H1 (cell line): ENCODE data around the gene PURA.

Experiments
- BRCA1 ChIP-seq: IDR thresholded peaks from 2 replicates; pipeline ENCODE4 v1.6.1; 2012; ENCODE audit warnings: low read depth, low read length, improper control_type of control experiment
- EP300 ChIP-seq, 2 experiments: IDR thresholded peaks; 1 replicate in 1 of 2; 2 replicates in 1 of 2; pipeline ENCODE4 v1.6.1; 2011 to 2012; ENCODE audit warnings: low read depth in 2 of 2, low read length in 2 of 2, mild to moderate bottlenecking in 2 of 2, borderline replicate concordance in 1 of 2, inconsistent platforms in 1 of 2, moderate library complexity in 1 of 2
- EZH2 ChIP-seq: fragments of 200-600 bp; sonication (generic); IDR thresholded peaks from 2 replicates; pipeline ENCODE4 v1.7.1; 2012; ENCODE audit warnings: low read depth, mild to moderate bottlenecking, moderate library complexity, low read length, inconsistent platforms; ENCODE audit not compliant: severe bottlenecking
- JUN ChIP-seq: IDR thresholded peaks from 2 replicates; pipeline ENCODE4 v1.6.1; 2011; ENCODE audit warnings: low read depth, mild to moderate bottlenecking, improper control_type of control experiment, low read length
- POLR2A ChIP-seq, 2 experiments: IDR thresholded peaks; 1 replicate in 1 of 2; 2 replicates in 1 of 2; pipeline ENCODE4 v1.6.1; 2011; ENCODE audit warnings: low read depth in 2 of 2, low read length in 2 of 2, mild to moderate bottlenecking in 2 of 2; ENCODE audit errors: control extremely low read depth in 1 of 2
- RAD21 ChIP-seq, 2 experiments: IDR thresholded peaks in 1 of 2; conservative IDR thresholded peaks in 1 of 2; 2 replicates each; pipeline ENCODE4 v1.6.1; 2011; ENCODE audit warnings: low read depth in 2 of 2, low read length in 2 of 2, improper control_type of control experiment in 1 of 2, inconsistent platforms in 1 of 2, mild to moderate bottlenecking in 1 of 2, moderate library complexity in 1 of 2
- SIRT6 ChIP-seq: IDR thresholded peaks from one replicate; pipeline ENCODE4 v1.7.1; 2012; ENCODE audit warnings: low read length, inconsistent platforms
- SP1 ChIP-seq: IDR thresholded peaks from 2 replicates; pipeline ENCODE4 v1.6.1; 2011; ENCODE audit warnings: low read depth, low read length
- SP2 ChIP-seq: IDR thresholded peaks from 2 replicates; pipeline ENCODE4 v1.6.1; 2012; ENCODE audit warnings: mild to moderate bottlenecking, low read length, inconsistent platforms
- SRF ChIP-seq: IDR thresholded peaks from 2 replicates; pipeline ENCODE4 v1.6.1; 2011; ENCODE audit warnings: mild to moderate bottlenecking, low read depth, low read length, moderate library complexity
- TCF12 ChIP-seq: IDR thresholded peaks from 2 replicates; pipeline ENCODE4 v1.6.1; 2011; ENCODE audit warnings: low read depth, mild to moderate bottlenecking, low read length
- TF ChIP-seq, protein P1 (sequence below): IDR thresholded peaks from 2 replicates; pipeline ENCODE4 v1.6.1; 2011; ENCODE audit warnings: low read length, improper control_type of control experiment
- TF ChIP-seq, protein P2 (sequence below), 3 experiments: IDR thresholded peaks; 1 replicate in 2 of 3; 2 replicates in 1 of 3; pipeline versions ENCODE4 v1.5.1 to v1.6.1; 2011; ENCODE audit warnings: low read length in 3 of 3, mild to moderate bottlenecking in 3 of 3, inconsistent platforms in 2 of 3, low read depth in 1 of 3, moderate library complexity in 1 of 3; ENCODE audit not compliant: insufficient read depth in 1 of 3; ENCODE audit errors: control extremely low read depth in 1 of 3

DNA sequence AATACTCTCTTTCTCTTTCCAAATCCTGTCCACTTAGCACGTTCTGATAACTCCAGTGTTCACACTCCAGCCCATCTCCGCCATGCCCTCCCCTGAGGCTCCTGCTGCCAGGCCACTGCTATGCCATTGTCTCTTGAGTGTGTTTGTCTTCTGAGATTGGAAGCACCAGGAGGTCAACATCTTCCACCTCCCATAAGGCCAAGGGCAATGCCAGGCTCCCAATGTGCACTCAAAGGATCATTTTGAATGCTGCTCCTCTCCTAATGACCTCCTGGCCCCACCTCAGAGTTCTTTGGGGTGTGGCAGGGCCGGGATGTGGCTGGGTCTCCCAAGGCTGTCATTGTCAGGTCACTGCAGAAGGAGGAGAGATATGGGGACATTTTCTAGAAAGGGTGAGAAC is 31.3 kb downstream of the PURA start:
- TF ChIP-seq, protein P1, sequence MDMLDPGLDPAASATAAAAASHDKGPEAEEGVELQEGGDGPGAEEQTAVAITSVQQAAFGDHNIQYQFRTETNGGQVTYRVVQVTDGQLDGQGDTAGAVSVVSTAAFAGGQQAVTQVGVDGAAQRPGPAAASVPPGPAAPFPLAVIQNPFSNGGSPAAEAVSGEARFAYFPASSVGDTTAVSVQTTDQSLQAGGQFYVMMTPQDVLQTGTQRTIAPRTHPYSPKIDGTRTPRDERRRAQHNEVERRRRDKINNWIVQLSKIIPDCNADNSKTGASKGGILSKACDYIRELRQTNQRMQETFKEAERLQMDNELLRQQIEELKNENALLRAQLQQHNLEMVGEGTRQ: no peak
- TF ChIP-seq JUN (no peak), TCF12 (no peak), EZH2 (no peak), SP2 (no peak), POLR2A (IDR thresholded peaks at IDR 0.05; ENCODE audit: control extremely low read depth in 1 of 2, low read depth in 2 of 2, low read length in 2 of 2) (no peak), EP300 (IDR thresholded peaks at IDR 0.05; ENCODE audit: borderline replicate concordance in 1 of 2, low read depth in 2 of 2, low read length in 2 of 2) (no peak), SIRT6 (no peak), BRCA1 (no peak), SRF (no peak), RAD21 (IDR thresholded peaks at IDR 0.05 in 1 of 2, conservative IDR thresholded peaks at IDR 0.05 in 1 of 2; ENCODE audit: low read depth in 2 of 2, low read length in 2 of 2) (no peak), SP1 (no peak)
- TF ChIP-seq, protein P2, sequence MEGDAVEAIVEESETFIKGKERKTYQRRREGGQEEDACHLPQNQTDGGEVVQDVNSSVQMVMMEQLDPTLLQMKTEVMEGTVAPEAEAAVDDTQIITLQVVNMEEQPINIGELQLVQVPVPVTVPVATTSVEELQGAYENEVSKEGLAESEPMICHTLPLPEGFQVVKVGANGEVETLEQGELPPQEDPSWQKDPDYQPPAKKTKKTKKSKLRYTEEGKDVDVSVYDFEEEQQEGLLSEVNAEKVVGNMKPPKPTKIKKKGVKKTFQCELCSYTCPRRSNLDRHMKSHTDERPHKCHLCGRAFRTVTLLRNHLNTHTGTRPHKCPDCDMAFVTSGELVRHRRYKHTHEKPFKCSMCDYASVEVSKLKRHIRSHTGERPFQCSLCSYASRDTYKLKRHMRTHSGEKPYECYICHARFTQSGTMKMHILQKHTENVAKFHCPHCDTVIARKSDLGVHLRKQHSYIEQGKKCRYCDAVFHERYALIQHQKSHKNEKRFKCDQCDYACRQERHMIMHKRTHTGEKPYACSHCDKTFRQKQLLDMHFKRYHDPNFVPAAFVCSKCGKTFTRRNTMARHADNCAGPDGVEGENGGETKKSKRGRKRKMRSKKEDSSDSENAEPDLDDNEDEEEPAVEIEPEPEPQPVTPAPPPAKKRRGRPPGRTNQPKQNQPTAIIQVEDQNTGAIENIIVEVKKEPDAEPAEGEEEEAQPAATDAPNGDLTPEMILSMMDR (IDR thresholded peaks at IDR 0.05; ENCODE audit: control extremely low read depth in 1 of 3, insufficient read depth in 1 of 3, low read depth in 1 of 3, low read length in 3 of 3): no peak
